Measurements from ENCODE around the gene ALDH3A1.

ALDH3A1 gene

GRCh38 chr17:19718041-19718612 lies 30.0 kb downstream of the ALDH3A1 start:
- Histone ChIP-seq H4K20me1 (ENCODE audit: insufficient read depth) (no peaks in the 10 kb centered on the region), H3K4me3 (IDR thresholded peaks at IDR 0.05; ENCODE audit: insufficient read depth, low read depth, low read length) (no peak overlapping the region), H3K27me3 (ENCODE audit: insufficient read depth, low read depth) (no peaks in the 10 kb centered on the region), H3K4me1 (ENCODE audit: low read depth, poor library complexity, severe bottlenecking) (no peaks in the 10 kb centered on the region), H2AFZ (ENCODE audit: low read depth) (no peak overlapping the region), H3K36me3 (ENCODE audit: insufficient read depth) (no peaks in the 10 kb centered on the region), H3K4me2 (no peak overlapping the region), H3K27ac (no peak overlapping the region), H3K9ac (no peak overlapping the region), H3K79me2 (ENCODE audit: insufficient read depth, low read depth) (no peaks in the 10 kb centered on the region)
- no peak for TF ChIP-seq CTCF (conservative IDR thresholded peaks at IDR 0.05; ENCODE audit: low read depth, low read length)

- H3K27ac ChIP-seq = no peak overlapping the region
Observed at GRCh38 chr17:19717411-19717908, 30.6 kb downstream of the ALDH3A1 start.

GRCh38 chr17:19717031-19717360 lies 31.1 kb downstream of the ALDH3A1 start:
- Histone ChIP-seq H3K4me2 (no peak overlapping the region), H3K79me2 (ENCODE audit: insufficient read depth, low read depth) (no peaks in the 10 kb centered on the region), H2AFZ (ENCODE audit: low read depth) (no peak overlapping the region), H3K4me1 (ENCODE audit: low read depth, poor library complexity, severe bottlenecking) (no peaks in the 10 kb centered on the region), H3K27me3 (ENCODE audit: insufficient read depth, low read depth) (no peaks in the 10 kb centered on the region), H3K9ac (no peak overlapping the region), H3K36me3 (ENCODE audit: insufficient read depth) (no peaks in the 10 kb centered on the region), H3K27ac (no peak overlapping the region), H4K20me1 (ENCODE audit: insufficient read depth) (no peaks in the 10 kb centered on the region), H3K4me3 (IDR thresholded peaks at IDR 0.05; ENCODE audit: insufficient read depth, low read depth, low read length) (no peak overlapping the region)
- no peak for TF ChIP-seq CTCF (conservative IDR thresholded peaks at IDR 0.05; ENCODE audit: low read depth, low read length)

More at GRCh38 chr17:19717411-19717908, 30.6 kb downstream of the ALDH3A1 start:
- TF ChIP-seq CTCF (conservative IDR thresholded peaks at IDR 0.05; ENCODE audit: low read depth, low read length) = no peak
- H3K9ac ChIP-seq = no peak overlapping the region
- no peaks in the 10 kb centered on the region for H4K20me1 ChIP-seq (ENCODE audit: insufficient read depth)
- no peak overlapping the region for H3K4me3 ChIP-seq (IDR thresholded peaks at IDR 0.05; ENCODE audit: insufficient read depth, low read depth, low read length)
- H3K4me1 ChIP-seq (ENCODE audit: low read depth, poor library complexity, severe bottlenecking) = no peaks in the 10 kb centered on the region
- H3K79me2 ChIP-seq (ENCODE audit: insufficient read depth, low read depth) = no peaks in the 10 kb centered on the region
- H2AFZ ChIP-seq (ENCODE audit: low read depth) = no peak overlapping the region
- no peaks in the 10 kb centered on the region for H3K36me3 ChIP-seq (ENCODE audit: insufficient read depth)
- no peaks in the 10 kb centered on the region for H3K27me3 ChIP-seq (ENCODE audit: insufficient read depth, low read depth)
- no peak overlapping the region for H3K4me2 ChIP-seq

GRCh38 chr17:19716108-19717030 lies 31.7 kb downstream of the ALDH3A1 start, which contains the start of gene SLC47A2:
Gene SLC47A2, minus strand, starts transcription at chr17:19716584. Its CDS starts 29 bp downstream, at chr17:19716555.
- H3K79me2 ChIP-seq (ENCODE audit: insufficient read depth, low read depth) = no peaks in the 10 kb centered on the region

More at GRCh38 chr17:19716108-19717030, 31.7 kb downstream of the ALDH3A1 start, which contains the start of gene SLC47A2:
- no peak within 1 kb of the TSS for H3K27ac ChIP-seq
- H4K20me1 ChIP-seq (ENCODE audit: insufficient read depth) = no peaks in the 10 kb centered on the region
- no peaks in the 10 kb centered on the region for H3K4me1 ChIP-seq (ENCODE audit: low read depth, poor library complexity, severe bottlenecking)
- no peak within 1 kb of the TSS for H3K9ac ChIP-seq
- H3K36me3 ChIP-seq (ENCODE audit: insufficient read depth) = no peaks in the 10 kb centered on the region
- no peak within 1 kb of the TSS for H3K4me2 ChIP-seq
- H3K4me3 ChIP-seq (IDR thresholded peaks at IDR 0.05; ENCODE audit: insufficient read depth, low read depth, low read length) = no peak within 1 kb of the TSS
- H2AFZ ChIP-seq (ENCODE audit: low read depth) = no peak within 1 kb of the TSS
- no peak for TF ChIP-seq CTCF (conservative IDR thresholded peaks at IDR 0.05; ENCODE audit: low read depth, low read length)
- no peaks in the 10 kb centered on the region for H3K27me3 ChIP-seq (ENCODE audit: insufficient read depth, low read depth)
